GM23248 (cell line): ENCODE measurements around the gene CCM2.

Experiments used
- EZH2 ChIP-seq: fragments of 200-600 bp; sonication (generic); IDR thresholded peaks from 2 replicates; pipeline ENCODE4 v1.6.1; 2018; ENCODE audit warnings: antibody characterized with exemption, mild to moderate bottlenecking; ENCODE audit not compliant: insufficient read depth, poor library complexity, severe bottlenecking
- EZH2phosphoT487 ChIP-seq: fragments of 200-600 bp; sonication (generic); IDR thresholded peaks from 2 replicates; pipeline ENCODE4 v1.6.1; 2018; ENCODE audit warnings: antibody characterized with exemption, moderate library complexity, mild to moderate bottlenecking, low read depth; ENCODE audit not compliant: insufficient read depth

GRCh38 chr7:45032421-45032820, 32.4 kb downstream of the CCM2 start:
- TF ChIP-seq EZH2phosphoT487 (no peak), EZH2 (no peak)
